Ascending aorta (tissue), 2 donors: ENCODE results near the gene ZDHHC23. TPM values are rescaled to one million over a fixed set of nuclear protein-coding genes. Genes with fewer than 3 reads are reported as not detected.

Experiments
- DNase-seq, 2 donors: peaks; one replicate each; pipeline ENCODE4 v3.0.0-alpha.2; 2019; ENCODE audit warnings: low spot score in 2 of 2
- H3K27ac ChIP-seq, 2 donors: fragments of 200-600 bp; sonication (generic); one replicate each; pipeline ENCODE4 v1.5.1; 2016 to 2017; ENCODE audit warnings: mild to moderate bottlenecking in 1 of 2
- H3K27me3 ChIP-seq: fragments of 200-600 bp; sonication (generic); one replicate; pipeline ENCODE4 v1.5.1; 2017
- H3K36me3 ChIP-seq, 2 donors: fragments of 200-600 bp; sonication (generic); one replicate each; pipeline ENCODE4 v1.5.1; 2016
- H3K4me1 ChIP-seq, 2 donors: fragments of 200-600 bp; sonication (generic); one replicate each; pipeline ENCODE4 v1.5.1; 2016 to 2017; ENCODE audit warnings: mild to moderate bottlenecking in 1 of 2
- H3K4me3 ChIP-seq, 2 donors: fragments of 200-600 bp; sonication (generic); one replicate each; pipeline ENCODE4 v1.5.1; 2016 to 2017; ENCODE audit warnings: mild to moderate bottlenecking in 1 of 2
- H3K9me3 ChIP-seq, 2 donors: fragments of 200-600 bp; sonication (generic); one replicate each; pipeline ENCODE4 v1.5.1; 2016
- CTCF ChIP-seq, 3 experiments: fragments of 200-600 bp in 2 of 3; fragments of 450-650 bp in 1 of 3; sonication (generic) in 2 of 3; IDR thresholded peaks; one replicate each; pipeline ENCODE4 v1.5.1; 2016 to 2019; ENCODE audit warnings: antibody characterized with exemption in 3 of 3, mild to moderate bottlenecking in 1 of 3, moderate library complexity in 1 of 3
- intact Hi-C: fragments of 100-400 bp; cut with DNase I; formaldehyde crosslinking; loops from one replicate; pipeline ENCODE4 v1.15.1; 2023
- total RNA-seq: library from RNA; depleted of rRNA; stranded (reverse); fragments of >200 nt; gene quantifications from one replicate; pipeline ENCODE4 v1.1.0, GENCODE V29; 2016

The ZDHHC23 gene
- total RNA-seq, 1 donor from 2014 or later = 4.4 TPM

GRCh38 chr3:113977822-113978221 lies 30.0 kb downstream of the ZDHHC23 start:
- TF ChIP-seq CTCF (IDR thresholded peaks at IDR 0.05) = no peak
- Histone ChIP-seq H3K9me3 (peaks cover 0 to 13% of the 10 kb centered on the region in 2 donors), H3K27ac (no peak overlapping the region), H3K36me3 (peaks cover 0 to 15% of the 10 kb centered on the region in 2 donors), H3K4me3 (no peak overlapping the region), H3K4me1 (no peaks in the 10 kb centered on the region), H3K27me3 (no peaks in the 10 kb centered on the region)
- no peak for DNase-seq
- intact Hi-C loops = no loop called here

- intact Hi-C loops = no loop called here
These were observed 32.1 kb downstream of the ZDHHC23 start for GRCh38 chr3:113979916-113980315.

GRCh38 chr3:113981803-113982202 lies 34.0 kb downstream of the ZDHHC23 start:
- no peaks in the 10 kb centered on the region for H3K9me3 ChIP-seq
- DNase-seq = no peak
- no peak for TF ChIP-seq CTCF (IDR thresholded peaks at IDR 0.05)
- no peaks in the 10 kb centered on the region for H3K4me1 ChIP-seq
- intact Hi-C loops = no loop called here
- no peaks in the 10 kb centered on the region for H3K27me3 ChIP-seq
- no peak overlapping the region for H3K4me3 ChIP-seq
- H3K36me3 ChIP-seq = peaks cover 0 to 24% of the 10 kb centered on the region in 2 donors
- H3K27ac ChIP-seq = no peak overlapping the region

More at GRCh38 chr3:113979916-113980315, 32.1 kb downstream of the ZDHHC23 start:
- Histone ChIP-seq H3K4me3 (no peak overlapping the region), H3K27me3 (no peaks in the 10 kb centered on the region), H3K36me3 (peaks cover 0 to 17% of the 10 kb centered on the region in 2 donors), H3K27ac (no peak overlapping the region), H3K4me1 (no peaks in the 10 kb centered on the region), H3K9me3 (no peaks in the 10 kb centered on the region)
- DNase-seq = no peak
- no peak for TF ChIP-seq CTCF (IDR thresholded peaks at IDR 0.05)

GRCh38 chr3:113983544-113983943 lies 35.7 kb downstream of the ZDHHC23 start:
- H3K4me3 ChIP-seq = no peak overlapping the region
- peaks cover 0 to 21% of the 10 kb centered on the region in 2 donors for H3K36me3 ChIP-seq
- H3K9me3 ChIP-seq = no peaks in the 10 kb centered on the region
- no peak overlapping the region for H3K27ac ChIP-seq
- DNase-seq = no peak
- intact Hi-C loops = no loop called here
- no peaks in the 10 kb centered on the region for H3K27me3 ChIP-seq
- no peak for TF ChIP-seq CTCF (IDR thresholded peaks at IDR 0.05)
- H3K4me1 ChIP-seq = no peaks in the 10 kb centered on the region

GRCh38 chr3:113985541-113985940 lies 37.7 kb downstream of the ZDHHC23 start:
- Histone ChIP-seq H3K27ac (no peak overlapping the region), H3K27me3 (no peaks in the 10 kb centered on the region), H3K36me3 (peaks cover 0 to 10% of the 10 kb centered on the region in 2 donors), H3K9me3 (no peaks in the 10 kb centered on the region), H3K4me1 (no peaks in the 10 kb centered on the region), H3K4me3 (no peak overlapping the region)
- TF ChIP-seq CTCF (IDR thresholded peaks at IDR 0.05) = no peak
- DNase-seq = no peak
- intact Hi-C loops = no loop called here

GRCh38 chr3:114005481-114005880 lies 57.7 kb downstream of the ZDHHC23 start:
- DNase-seq = no peak
- Histone ChIP-seq H3K4me3 (no peak overlapping the region), H3K36me3 (peaks cover 2 to 13% of the 10 kb centered on the region in 2 donors), H3K27ac (no peak overlapping the region), H3K27me3 (no peaks in the 10 kb centered on the region), H3K4me1 (no peaks in the 10 kb centered on the region), H3K9me3 (no peaks in the 10 kb centered on the region)
- intact Hi-C loops = no loop called here
- TF ChIP-seq CTCF (IDR thresholded peaks at IDR 0.05) = no peak
